Measurements from ENCODE around the gene GIMAP6.
"Not testable (repeated sequence)": the region's sequence is repeated elsewhere in the genome, so short reads cannot be mapped to it uniquely, and the experiment has no call there.

The GIMAP6 gene

DNA sequence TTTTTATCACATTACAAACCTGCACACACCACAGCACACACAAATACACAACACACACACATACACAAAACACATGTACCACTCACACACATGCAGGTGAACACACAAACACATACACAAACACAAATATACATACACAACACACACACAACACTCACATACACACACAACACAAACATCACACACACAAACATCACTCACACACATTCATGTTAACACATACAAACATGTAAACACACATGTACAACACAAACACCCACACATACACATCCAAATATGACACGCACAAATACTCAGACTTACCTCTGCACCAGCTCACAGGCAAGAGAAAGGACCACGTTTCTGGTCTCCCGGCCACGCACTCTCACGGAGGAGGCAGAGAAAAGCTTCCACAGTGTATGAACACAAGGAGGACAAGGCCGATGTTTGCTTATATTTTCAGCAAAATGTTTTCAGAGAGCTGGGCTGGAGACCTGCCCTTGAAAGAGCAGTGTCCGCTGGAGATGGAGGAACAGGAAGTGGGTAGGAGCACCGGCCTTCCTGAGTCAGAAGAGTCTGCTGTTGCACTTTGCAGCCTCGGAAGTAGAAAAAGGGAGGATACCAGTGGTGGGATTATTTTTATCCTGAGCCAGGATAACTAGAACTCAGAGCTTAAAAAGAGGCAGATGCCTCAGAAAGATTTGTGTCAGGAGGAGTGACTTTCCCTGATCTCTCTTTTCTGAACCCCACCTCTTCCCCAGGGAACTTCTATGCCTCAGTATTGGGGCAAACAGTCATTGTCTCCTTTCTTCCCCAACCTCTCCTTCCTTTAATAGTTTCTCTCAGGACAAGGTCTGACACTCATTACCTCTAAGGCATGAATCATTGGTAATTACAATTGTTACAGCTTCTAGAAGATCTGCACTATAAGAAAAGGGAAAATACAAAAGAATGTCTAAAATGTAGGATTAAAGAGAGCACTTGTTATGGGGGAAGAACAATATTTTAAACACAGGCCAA, at the start of gene GIMAP6:
Gene GIMAP6, minus strand, starts transcription at position 520 of the 999 bp plus-strand sequence. CDS start 2,243 bp downstream, outside the sequence.
- in situ Hi-C loops (cut with HindIII; ENCODE audit: low sequenced_read_pairs) = no loop called here

DNA sequence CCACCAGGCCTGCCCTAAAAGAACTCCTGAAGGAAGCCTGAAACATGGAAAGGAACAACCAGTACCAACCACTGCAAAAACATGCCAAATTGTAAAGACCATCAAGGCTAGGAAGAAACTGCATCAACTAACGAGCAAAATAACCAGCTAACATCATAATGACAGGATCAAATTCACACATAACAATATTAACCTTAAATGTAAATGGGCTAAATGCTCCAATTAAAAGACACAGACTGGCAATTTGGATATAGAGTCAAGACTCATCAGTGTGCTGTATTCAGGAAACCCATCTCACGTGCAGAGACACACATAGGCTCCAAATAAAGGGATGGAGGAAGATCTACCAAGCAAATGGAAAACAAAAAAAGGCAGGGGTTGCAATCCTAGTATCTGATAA, 48.2 kb upstream of the GIMAP6 start:
- in situ Hi-C loops (cut with HindIII; ENCODE audit: low sequenced_read_pairs) = not testable (repeated sequence)

- in situ Hi-C loops (cut with HindIII; ENCODE audit: low sequenced_read_pairs) = not testable (repeated sequence)
These were observed 46.4 kb upstream of the GIMAP6 start for GRCh38 chr7:150678601-150679000.

DNA sequence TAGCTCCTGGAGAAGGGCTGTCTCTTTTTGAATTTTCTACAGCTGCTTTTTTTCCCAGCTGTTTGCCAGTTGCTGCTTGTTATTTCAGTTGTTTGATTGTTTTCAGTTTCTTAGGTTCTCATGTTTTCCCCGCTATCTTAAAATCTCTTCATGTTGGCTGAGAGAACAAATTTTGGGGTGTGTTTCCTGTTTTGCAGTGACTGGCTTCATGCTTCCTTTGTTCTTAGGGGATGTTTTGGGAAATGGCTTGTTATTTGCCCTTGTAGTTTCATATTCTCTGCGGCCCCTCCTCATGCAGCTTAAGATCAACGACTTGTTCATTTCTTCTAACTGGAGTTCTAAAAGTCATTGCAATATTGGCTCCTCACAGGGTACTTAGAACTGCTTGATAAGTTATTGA, 44.7 kb upstream of the GIMAP6 start:
- in situ Hi-C loops (cut with HindIII; ENCODE audit: low sequenced_read_pairs) = not testable (repeated sequence)

- in situ Hi-C loops (cut with HindIII; ENCODE audit: low sequenced_read_pairs) = not testable (repeated sequence)
These were observed 44.1 kb upstream of the GIMAP6 start for GRCh38 chr7:150676276-150676675.

DNA sequence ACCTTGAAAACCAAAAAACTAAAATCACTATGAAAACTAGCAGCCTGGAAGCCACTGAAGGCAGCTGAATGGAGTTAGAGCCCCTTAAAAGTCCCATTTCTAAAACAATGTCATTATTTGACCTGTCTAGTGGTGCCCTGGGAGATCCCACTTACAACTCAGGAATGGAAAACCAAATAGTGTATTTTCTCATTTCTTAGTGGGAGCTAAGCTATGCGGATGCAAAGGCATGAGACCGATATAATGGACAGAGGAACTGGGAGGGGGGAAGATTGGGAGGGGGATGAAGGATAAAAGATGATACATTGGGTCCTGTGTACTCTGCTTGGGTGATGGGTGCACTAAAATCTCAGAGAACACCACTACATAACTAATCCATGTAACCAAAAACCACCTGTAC, 43.5 kb upstream of the GIMAP6 start:
- in situ Hi-C loops (cut with HindIII; ENCODE audit: low sequenced_read_pairs) = no loop called here

DNA sequence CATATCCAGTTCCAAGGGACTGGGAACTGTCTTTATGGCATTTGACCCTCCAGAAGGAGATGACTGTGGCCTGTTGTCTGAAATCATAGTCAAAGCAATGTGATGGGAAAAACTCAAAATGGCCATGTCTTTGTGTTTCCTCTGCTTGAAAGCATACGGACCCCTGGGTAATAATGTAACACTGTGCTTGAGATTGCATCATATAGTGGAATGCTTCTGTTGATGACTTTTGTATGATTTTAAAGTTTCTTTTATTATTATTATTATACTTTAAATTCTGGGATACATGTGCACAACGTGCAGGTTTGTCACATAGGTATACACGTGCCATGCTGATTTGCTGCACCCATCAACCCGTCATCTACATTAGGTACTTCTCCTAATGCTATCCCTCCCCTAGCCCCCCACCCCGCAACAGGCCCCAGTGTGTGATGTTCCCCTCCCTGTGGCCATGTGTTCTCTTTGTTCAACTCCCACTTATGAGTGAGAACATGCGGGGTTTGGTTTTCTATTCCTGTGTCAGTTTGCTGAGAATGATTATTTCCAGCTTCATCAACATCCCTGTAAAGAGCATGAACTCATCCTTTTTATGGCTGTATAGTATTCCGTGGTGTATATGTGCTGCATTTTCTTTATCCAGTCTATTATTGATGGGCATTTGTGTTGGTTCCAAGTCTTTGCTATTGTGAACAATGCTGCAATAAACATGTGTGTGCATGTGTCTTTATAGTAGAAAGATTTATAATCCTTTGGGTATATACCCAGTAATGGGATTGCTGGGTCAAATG, 39.8 kb upstream of the GIMAP6 start:
- in situ Hi-C loops (cut with HindIII; ENCODE audit: low sequenced_read_pairs) = not testable (repeated sequence)

DNA sequence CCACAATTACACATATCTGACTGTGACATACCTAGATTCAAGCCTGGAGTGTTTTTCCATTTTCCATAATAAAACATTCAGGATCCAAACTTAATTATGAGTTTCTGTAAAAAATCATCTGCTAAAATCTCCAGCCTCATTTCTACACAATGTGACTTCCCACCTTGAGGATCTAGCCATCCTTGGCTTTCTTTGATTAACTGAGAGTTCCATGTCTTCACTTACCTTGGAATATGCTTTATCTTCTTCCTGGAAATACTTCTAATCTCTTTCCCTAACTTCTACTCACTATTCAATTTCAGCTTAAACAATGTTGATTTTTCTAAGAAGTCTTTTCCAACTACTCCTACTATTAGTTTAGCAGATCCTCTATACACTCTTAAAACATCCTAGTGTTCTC, 36.8 kb upstream of the GIMAP6 start:
- in situ Hi-C loops (cut with HindIII; ENCODE audit: low sequenced_read_pairs) = no loop called here

DNA sequence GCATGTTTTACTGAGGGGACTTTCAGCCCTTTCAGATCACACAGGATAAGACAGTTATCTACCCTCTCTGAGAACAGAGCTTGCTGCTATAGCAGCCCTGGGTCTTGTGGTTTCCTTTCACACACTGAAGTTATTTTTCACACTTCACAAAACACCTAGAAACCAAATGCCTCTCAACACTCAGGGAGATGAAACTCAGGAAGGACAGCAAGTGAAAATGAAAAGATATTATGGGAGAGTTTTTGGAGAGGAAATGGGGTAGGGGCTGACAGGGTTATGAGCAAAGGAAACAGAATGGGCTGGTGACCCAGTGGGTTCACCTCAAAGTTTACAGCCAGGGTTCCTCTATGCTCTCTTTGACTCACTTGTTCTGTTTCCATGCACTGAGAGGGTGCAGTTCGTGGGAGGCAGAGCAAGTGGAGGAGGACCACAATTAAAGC, 36.3 kb upstream of the GIMAP6 start:
- in situ Hi-C loops (cut with HindIII; ENCODE audit: low sequenced_read_pairs) = no loop called here

GRCh38 chr7:150666412-150666811, 34.2 kb upstream of the GIMAP6 start:
- in situ Hi-C loops (cut with HindIII; ENCODE audit: low sequenced_read_pairs) = no loop called here

- in situ Hi-C loops (cut with HindIII; ENCODE audit: low sequenced_read_pairs) = no loop called here
These were observed 33.7 kb upstream of the GIMAP6 start for GRCh38 chr7:150665896-150666295.

DNA sequence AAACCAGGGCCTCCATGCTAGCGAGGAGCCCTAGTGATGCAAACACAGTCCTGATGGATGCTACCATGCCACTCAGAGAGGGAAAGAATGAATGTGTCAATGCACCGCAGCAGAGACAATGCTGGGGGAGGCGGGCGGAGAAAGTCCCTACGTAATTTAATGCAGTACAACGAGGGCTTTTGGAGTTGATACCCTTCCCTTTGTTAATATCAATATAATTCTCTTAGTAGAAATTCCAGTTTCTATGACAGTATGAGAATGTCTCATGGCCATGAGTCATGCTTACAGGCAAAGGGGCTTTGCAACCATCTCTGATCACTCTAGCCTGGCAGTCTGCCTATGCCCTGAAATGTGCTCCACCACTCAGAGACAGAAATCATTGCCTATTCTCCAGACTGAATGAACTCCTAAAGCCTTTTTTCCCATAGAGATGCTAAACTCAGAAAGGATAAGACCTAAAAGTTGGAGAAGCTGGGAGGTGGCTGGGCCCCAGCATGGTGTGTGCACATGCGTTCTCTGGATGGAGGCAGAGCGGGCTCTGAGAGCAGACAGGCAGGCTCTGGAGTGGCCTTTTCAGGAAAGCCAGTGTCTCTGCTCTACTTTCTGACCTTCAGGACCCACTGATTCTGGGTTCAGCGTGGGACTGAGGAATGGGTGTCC, 33.0 kb upstream of the GIMAP6 start:
- in situ Hi-C loops (cut with HindIII; ENCODE audit: low sequenced_read_pairs) = no loop called here

DNA sequence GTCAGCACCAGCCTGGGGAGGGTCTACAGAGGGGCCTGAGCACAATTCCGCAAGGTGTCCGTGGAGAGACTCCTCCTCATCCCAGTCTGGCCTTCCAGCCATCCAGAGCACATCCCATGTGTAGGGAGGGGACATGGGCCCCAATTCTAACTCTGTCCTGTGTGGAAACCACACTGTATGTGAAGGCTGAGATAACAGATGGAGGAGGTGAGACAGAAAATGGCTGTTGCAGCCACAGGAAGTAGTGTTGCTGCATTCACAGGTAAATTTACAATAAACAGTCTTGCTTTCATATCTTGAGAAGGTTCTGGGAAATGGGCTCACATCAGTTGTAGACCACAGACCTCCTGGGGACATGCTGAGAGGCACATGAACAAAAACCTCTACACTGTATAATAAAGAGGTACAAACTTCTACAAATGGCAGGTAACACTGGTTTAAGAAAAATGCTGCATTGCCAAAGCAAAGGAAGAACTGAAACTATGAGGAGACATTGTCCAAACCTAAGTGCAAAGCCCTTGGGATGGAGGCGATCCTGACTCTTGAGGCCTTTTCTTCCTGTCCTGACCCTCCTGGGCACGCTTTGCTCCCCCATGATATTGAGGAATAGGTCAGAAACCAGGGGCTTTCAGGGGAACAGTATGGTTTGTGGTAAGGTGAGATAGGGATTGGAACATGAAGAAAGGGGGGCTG, 31.8 kb upstream of the GIMAP6 start:
- in situ Hi-C loops (cut with HindIII; ENCODE audit: low sequenced_read_pairs) = no loop called here

DNA sequence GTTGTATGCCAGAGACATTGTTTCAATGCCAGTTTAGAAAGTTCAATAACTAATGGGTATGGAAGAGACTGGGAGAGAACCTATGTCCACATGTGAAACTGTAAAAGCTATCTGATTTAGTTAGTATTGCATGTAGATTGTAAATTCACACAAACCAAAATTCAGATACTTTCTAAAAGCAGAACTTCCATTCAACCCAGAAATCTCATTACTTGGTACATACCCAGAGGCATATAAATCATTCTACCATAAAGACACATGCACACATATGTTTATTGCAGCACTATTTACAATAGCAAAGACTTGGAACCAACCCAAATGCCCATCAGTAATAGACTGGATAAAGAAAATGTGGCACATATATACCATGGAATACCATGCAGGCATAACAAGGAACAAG, 30.6 kb upstream of the GIMAP6 start:
- in situ Hi-C loops (cut with HindIII; ENCODE audit: low sequenced_read_pairs) = not testable (repeated sequence)

DNA sequence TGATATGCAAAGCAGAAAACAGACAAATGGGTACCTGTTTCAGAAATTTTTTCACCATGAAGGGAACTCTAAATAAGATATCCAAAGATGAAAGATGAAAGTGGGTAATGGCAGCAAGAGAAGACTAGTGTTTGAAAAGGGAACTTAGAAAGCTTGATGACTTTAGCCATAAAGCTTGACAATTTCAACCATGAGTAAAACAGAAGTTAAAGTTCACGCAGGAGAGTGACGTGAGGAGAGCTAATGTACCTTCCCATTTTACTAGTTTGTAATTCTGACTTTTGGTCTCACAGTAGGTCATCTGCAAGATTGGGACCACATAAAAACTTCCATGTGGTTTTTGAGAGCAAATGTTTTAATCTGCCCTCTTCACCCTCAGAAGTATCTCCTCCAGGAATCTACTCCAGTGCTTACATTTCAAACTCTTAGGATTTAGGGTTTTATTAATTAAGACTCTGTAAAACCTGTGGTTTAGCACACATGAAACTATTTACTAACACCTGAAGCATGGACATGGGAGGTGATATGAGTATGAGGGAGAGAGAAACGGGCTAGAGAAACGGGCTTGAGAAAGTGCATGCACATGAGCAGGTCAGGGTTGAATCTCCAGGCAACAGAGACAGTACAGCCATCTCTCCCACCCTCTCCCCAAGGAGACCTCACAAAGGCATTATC, 28.9 kb upstream of the GIMAP6 start:
- in situ Hi-C loops (cut with HindIII; ENCODE audit: low sequenced_read_pairs) = no loop called here

GRCh38 chr7:150657526-150657925, 25.3 kb upstream of the GIMAP6 start:
- in situ Hi-C loops (cut with HindIII; ENCODE audit: low sequenced_read_pairs) = no loop called here

DNA sequence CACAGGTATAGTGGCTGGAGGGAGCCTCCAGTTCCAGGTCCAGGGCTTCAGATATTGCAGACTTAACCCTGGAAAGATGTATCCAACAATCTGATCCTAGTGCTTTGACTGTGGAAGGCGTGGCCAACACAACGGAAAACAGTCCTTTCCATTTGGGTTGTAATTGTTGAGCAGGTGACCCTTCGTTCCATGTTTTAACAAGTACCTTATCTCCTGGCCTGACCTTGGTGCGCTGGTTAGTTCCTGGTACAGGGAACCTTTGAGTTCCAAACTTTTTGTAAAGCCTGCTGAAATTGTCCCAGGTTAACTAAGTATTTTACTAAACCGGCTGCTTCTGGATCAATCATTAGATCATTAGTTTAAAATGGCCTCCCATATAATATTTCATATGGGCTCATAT, 23.9 kb upstream of the GIMAP6 start:
- in situ Hi-C loops (cut with HindIII; ENCODE audit: low sequenced_read_pairs) = no loop called here

GRCh38 chr7:150654692-150655091, 22.5 kb upstream of the GIMAP6 start:
- in situ Hi-C loops (cut with HindIII; ENCODE audit: low sequenced_read_pairs) = no loop called here

DNA sequence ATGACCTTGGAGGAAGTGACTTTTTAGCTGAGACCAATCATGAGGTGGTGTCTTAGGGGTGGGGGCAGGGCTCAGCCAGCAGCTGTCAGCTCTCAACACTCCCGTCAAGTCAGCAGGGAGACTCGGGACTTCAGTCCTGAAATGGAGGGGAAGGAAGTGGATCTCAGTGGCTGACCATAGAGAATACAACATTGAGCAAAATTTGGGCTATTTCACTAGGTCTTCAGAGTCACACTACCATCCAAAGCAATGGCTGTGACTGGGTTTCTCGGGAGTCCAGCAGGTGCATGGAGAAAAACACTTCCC, 16.8 kb upstream of the GIMAP6 start:
- in situ Hi-C loops (cut with HindIII; ENCODE audit: low sequenced_read_pairs) = no loop called here

All from DLD1 (cell line).